Hepatocyte (in vitro differentiated cells): ENCODE measurements around the gene TAF1D. TPM values are rescaled to one million over a fixed set of nuclear protein-coding genes. Genes with fewer than 3 reads are reported as not detected.

Experiments used
- DNase-seq: peaks from one replicate; pipeline ENCODE4 v3.0.0-alpha.2; 2016; ENCODE audit warnings: low spot score
- H2AFZ ChIP-seq: fragments of 200-600 bp; sonication (generic); 2 replicates; pipeline ENCODE4 v1.6.0; 2016; ENCODE audit warnings: antibody characterized with exemption, mild to moderate bottlenecking
- H3K27ac ChIP-seq: fragments of 200-600 bp; sonication (generic); 2 replicates; pipeline ENCODE4 v1.5.1; 2016; ENCODE audit warnings: mild to moderate bottlenecking
- H3K27me3 ChIP-seq: fragments of 200-600 bp; sonication (generic); 2 replicates; pipeline ENCODE4 v1.6.1; 2016
- H3K36me3 ChIP-seq: fragments of 200-600 bp; sonication (generic); replicated peaks from 2 replicates; pipeline ENCODE4 v1.5.1; 2016; ENCODE audit warnings: low read depth; ENCODE audit not compliant: insufficient read depth
- H3K4me1 ChIP-seq: fragments of 200-600 bp; sonication (generic); 2 replicates; pipeline ENCODE4 v1.5.1; 2016; ENCODE audit warnings: mild to moderate bottlenecking, moderate library complexity; ENCODE audit not compliant: insufficient read depth
- H3K4me2 ChIP-seq: fragments of 200-600 bp; sonication (generic); 2 replicates; pipeline ENCODE4 v1.6.0; 2016
- H3K4me3 ChIP-seq: fragments of 200-600 bp; sonication (generic); 2 replicates; pipeline ENCODE4 v1.5.1; 2016; ENCODE audit warnings: mild to moderate bottlenecking
- H3K79me2 ChIP-seq: fragments of 200-600 bp; sonication (generic); 2 replicates; pipeline ENCODE4 v1.6.0; 2017; ENCODE audit warnings: mild to moderate bottlenecking
- H3K9me2 ChIP-seq: fragments of 200-600 bp; sonication (generic); replicated peaks from 2 replicates; pipeline ENCODE4 v1.6.0; 2017; ENCODE audit warnings: mild to moderate bottlenecking; ENCODE audit not compliant: insufficient read depth
- H3K9me3 ChIP-seq: fragments of 200-600 bp; sonication (generic); 2 replicates; pipeline ENCODE4 v1.5.1; 2016; ENCODE audit warnings: low read depth, mild to moderate bottlenecking
- H4K20me1 ChIP-seq: fragments of 200-600 bp; sonication (generic); 2 replicates; pipeline ENCODE4 v1.6.0; 2016; ENCODE audit warnings: mild to moderate bottlenecking; ENCODE audit not compliant: insufficient read depth, poor library complexity, severe bottlenecking
- CTCF ChIP-seq: fragments of 200-600 bp; sonication (generic); IDR thresholded peaks from 2 replicates; pipeline ENCODE4 v1.5.1; 2016; ENCODE audit warnings: antibody characterized with exemption, mild to moderate bottlenecking; ENCODE audit not compliant: poor library complexity
- EZH2 ChIP-seq: fragments of 200-600 bp; sonication (generic); IDR thresholded peaks from 2 replicates; pipeline ENCODE4 v1.6.1; 2016; ENCODE audit warnings: antibody characterized with exemption, mild to moderate bottlenecking, borderline replicate concordance
- EZH2phosphoT487 ChIP-seq: fragments of 200-600 bp; sonication (generic); IDR thresholded peaks from one replicate; pipeline ENCODE4 v1.6.1; 2018; ENCODE audit warnings: antibody characterized with exemption, mild to moderate bottlenecking, low read depth, moderate library complexity; ENCODE audit not compliant: unreplicated experiment, severe bottlenecking
- WGBS: methylation state at CpG from one replicate; pipeline ENCODE4 v1.1.6; 2016; ENCODE audit warnings: low lambda C conversion rate; ENCODE audit errors: missing lambda C conversion rate; 5-methylcytosine and 5-hydroxymethylcytosine counted together
- polyA plus RNA-seq: library from polyadenylated mRNA; unstranded; fragments of >200 nt; fragmentation: Nextera tagmentation; extraction: Ambion mirVana; gene quantifications from 2 replicates; pipeline ENCODE4 v1.2.1, GENCODE V29; 2016
- total RNA-seq: library from RNA; depleted of rRNA; stranded (reverse); fragments of >200 nt; gene quantifications from 2 replicates; pipeline ENCODE4 v1.2.3, GENCODE V29; 2014

TAF1D gene
- total and polyA plus RNA-seq, 2 experiments from 2014 or later: 42.1 to 240 TPM

- Histone ChIP-seq H3K9me2 (no peaks in the 10 kb centered on the region), H3K36me3 (peaks cover 13% of the 10 kb centered on the region), H3K4me3 (no peak overlapping the region), H4K20me1 (peaks cover 20% of the 10 kb centered on the region), H3K4me2 (no peak overlapping the region), H3K4me1 (no peaks in the 10 kb centered on the region), H3K79me2 (peaks cover 8% of the 10 kb centered on the region), H3K27ac (no peak overlapping the region), H3K27me3 (no peaks in the 10 kb centered on the region), H2AFZ (no peak overlapping the region), H3K9me3 (no peaks in the 10 kb centered on the region)
- TF ChIP-seq CTCF (no peak), EZH2phosphoT487 (no peak), EZH2 (no peak)
- 95% methylated on average over 5 of the region's 5 CpGs for WGBS
- DNase-seq: no peak
These were observed 10.9 kb downstream of the TAF1D start for GRCh38 chr11:93730108-93731107.

GRCh38 chr11:93729129-93729616 is 12.1 kb downstream of the TAF1D start:
- Histone ChIP-seq H3K27me3 (no peaks in the 10 kb centered on the region), H3K4me3 (no peak overlapping the region), H3K9me3 (no peaks in the 10 kb centered on the region), H3K4me1 (no peaks in the 10 kb centered on the region), H2AFZ (no peak overlapping the region), H3K27ac (no peak overlapping the region), H3K79me2 (peaks cover 3% of the 10 kb centered on the region), H3K9me2 (no peaks in the 10 kb centered on the region), H4K20me1 (peaks cover 13% of the 10 kb centered on the region), H3K36me3 (peaks cover 13% of the 10 kb centered on the region), H3K4me2 (no peak overlapping the region)
- WGBS: 97% methylated on average over 5 of the region's 5 CpGs
- DNase-seq: no peak
- TF ChIP-seq EZH2 (no peak), CTCF (no peak), EZH2phosphoT487 (no peak)

DNA sequence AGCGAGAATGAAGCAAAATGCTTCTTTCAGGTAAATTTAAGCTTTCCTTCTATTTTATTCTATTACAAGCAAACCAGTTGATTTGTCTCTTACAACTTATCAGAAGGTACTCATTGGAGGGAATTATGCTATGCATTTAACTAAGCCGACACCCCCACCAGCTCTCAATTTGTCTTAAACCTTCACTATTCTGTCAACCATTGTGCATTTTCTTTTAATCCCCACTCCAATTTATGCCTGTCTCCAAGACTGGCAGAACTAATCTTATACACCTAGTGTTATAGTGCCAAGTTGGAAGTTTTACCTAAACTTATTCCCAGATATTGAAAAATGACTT is 12.5 kb downstream of the TAF1D start:
- Histone ChIP-seq H2AFZ (no peak overlapping the region), H3K4me2 (no peak overlapping the region), H4K20me1 (peaks cover 10% of the 10 kb centered on the region), H3K27me3 (no peaks in the 10 kb centered on the region), H3K27ac (no peak overlapping the region), H3K4me3 (no peak overlapping the region), H3K9me2 (no peaks in the 10 kb centered on the region), H3K36me3 (peaks cover 11% of the 10 kb centered on the region), H3K9me3 (no peaks in the 10 kb centered on the region), H3K4me1 (no peaks in the 10 kb centered on the region), H3K79me2 (peaks cover 3% of the 10 kb centered on the region)
- no peak for DNase-seq
- WGBS: 98% methylated on average over 2 of the region's 2 CpGs
- no peak for TF ChIP-seq EZH2
- TF ChIP-seq CTCF: no peak
- TF ChIP-seq EZH2phosphoT487: no peak
